Cardiac atrium fibroblast (primary cell): Measurements from ENCODE around the gene WARS2. TPM values are rescaled to one million over a fixed set of nuclear protein-coding genes. Genes with fewer than 3 reads are reported as not detected.

Source experiments
- total RNA-seq: library from RNA; depleted of rRNA; stranded (reverse); fragments of >200 nt; gene quantifications from 2 replicates; pipeline ENCODE4 v1.2.3, GENCODE V29; 2015

Gene WARS2
- 11.4 and 13.8 TPM in 2 replicates for total RNA-seq

DNA sequence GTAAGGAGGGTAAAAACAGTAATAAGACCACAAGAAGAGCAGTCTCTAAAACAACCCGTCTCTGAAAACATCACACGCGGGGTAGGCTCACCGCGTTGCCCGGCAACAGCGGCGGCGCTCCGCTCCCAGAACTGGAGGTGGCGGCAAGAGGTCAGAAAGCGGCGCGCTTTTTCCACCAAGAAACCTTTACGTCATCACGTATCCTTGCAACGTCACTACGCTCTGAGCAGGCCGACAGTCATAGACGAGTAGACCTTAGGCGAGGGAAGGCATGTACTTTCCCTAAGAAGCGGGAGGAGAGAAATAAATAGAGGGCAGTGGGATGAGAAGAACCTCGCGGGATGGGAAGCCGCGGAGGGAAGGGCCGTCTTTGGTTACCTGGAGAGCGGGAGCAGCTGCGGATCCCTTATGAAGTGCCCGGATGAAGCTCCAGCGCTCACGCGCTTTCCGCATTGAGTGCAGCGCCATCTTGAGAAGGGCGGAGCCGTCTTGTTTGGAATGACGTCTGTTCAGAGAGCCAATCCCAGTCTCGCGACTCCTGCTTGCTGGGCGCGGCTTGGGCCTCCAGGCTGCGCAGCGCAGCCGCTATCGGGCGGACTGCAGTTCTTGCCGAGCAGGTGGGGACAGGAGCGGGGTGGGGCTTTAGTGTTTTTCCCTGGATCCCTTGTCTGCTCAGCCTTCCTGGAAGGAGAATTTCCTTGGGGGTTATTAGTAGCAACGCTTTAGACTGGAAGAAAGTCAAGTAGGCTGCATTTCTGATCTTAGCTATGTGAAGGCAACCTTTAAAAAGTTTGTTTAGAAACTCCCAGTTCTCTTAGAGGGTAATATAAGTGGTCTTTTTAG is at the start of gene WARS2:
TSS of gene WARS2 (minus strand) at position 477 of the 843 bp plus-strand sequence. CDS start at position 468, 9 bp downstream.

DNA sequence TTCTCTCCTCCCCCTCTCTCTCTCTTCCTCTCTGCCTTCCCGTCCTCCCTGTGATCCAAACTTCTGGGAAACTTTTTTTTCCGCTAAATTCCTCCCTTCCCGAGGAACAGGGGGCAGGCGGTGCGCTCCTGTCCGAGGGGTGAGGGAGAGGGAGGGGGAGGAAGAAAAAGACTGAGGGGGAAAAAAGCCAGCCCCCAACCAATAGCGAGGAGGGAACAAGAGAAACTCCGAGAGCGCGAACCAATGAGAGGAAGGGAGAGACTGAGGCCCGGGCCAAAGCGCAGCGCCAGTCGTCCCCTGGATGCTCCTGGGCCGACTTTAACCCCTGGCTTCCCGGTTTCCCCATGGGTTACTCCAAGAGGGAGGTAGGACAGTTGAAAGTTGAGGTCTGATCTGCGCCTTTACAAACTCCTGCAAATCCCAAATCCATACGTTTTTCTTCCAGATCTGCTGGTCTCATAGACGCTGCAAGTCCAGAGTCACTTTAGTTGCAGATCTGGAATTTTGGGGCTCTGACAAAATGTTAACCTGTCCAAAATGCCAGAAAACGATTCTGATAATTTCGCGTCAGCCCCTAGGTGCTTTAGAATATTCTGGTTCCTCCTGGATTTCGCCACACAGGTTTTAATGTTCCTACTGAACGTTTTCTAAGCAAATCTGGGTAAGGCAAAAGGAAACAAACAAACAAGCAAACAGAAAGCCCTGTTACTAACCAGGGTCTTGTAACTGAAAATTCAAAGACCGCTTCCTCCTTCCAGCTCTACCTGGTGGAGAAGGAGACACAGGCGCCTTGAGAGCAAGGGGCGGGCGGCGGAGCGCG is 152.1 kb downstream of the WARS2 start, which contains the start of gene TBX15:
TSS of gene TBX15 (minus strand) at position 158 of the 820 bp plus-strand sequence. CDS start 548 bp downstream, outside the sequence.

Other genes with a start within 250 kb of the WARS2 start
- 2.5 and 4.9 TPM in 2 replicates for gene TBX15, start 152.3 kb downstream of the WARS2 start, total RNA-seq
- gene HAO2, start 228.1 kb upstream of the WARS2 start, total RNA-seq, result not detected in 2 replicates